Panc1 (cell line): Measurements from ENCODE around the gene MYO19. TPM values are rescaled to one million over a fixed set of nuclear protein-coding genes. Genes with fewer than 3 reads are reported as not detected.

Experiments used
- ATAC-seq: fragments of 200-7000 bp; cut with Tn5 transposase; 2 replicates; pipeline ENCODE4 v1.9.1; 2020; ENCODE audit warnings: mild to moderate bottlenecking, moderate library complexity
- BruUV-seq: library from RNA; stranded (reverse); fragments of 400-500 nt; replicated peaks from 2 replicates; lab custom pipeline; 2021; lab: Mats Ljungman, UMichigan
- CTCF ChIA-PET: fragments of 300-600 bp; sonication (Branson Sonifier 250); formaldehyde crosslinking; loops from one replicate; lab custom pipeline; 2022; ENCODE audit warnings: antibody characterized with exemption; lab: Charles Lee
- POLR2A ChIA-PET: fragments of 300-600 bp; sonication (Branson Sonifier 250); formaldehyde crosslinking; loops from one replicate; lab custom pipeline; 2022; ENCODE audit warnings: antibody characterized with exemption; lab: Charles Lee
- DNase-seq: peaks from one replicate; pipeline ENCODE4 v3.0.0-alpha.2; 2010; ENCODE audit warnings: low read depth, low spot score
- H3K27ac ChIP-seq: 2 replicates; pipeline ENCODE4 v1.5.1; 2011; ENCODE audit warnings: mild to moderate bottlenecking, low read length, inconsistent platforms
- H3K27me3 ChIP-seq: fragments of 200-500 bp; sonication (Bioruptor generic); 2 replicates; pipeline ENCODE4 v1.6.0; 2014; ENCODE audit warnings: low read length, inconsistent platforms; ENCODE audit not compliant: control insufficient read depth, insufficient read depth
- H3K36me3 ChIP-seq: fragments of 200-500 bp; sonication (Bioruptor generic); 2 replicates; pipeline ENCODE4 v1.5.1; 2014; ENCODE audit warnings: inconsistent platforms, mild to moderate bottlenecking, low read length, moderate library complexity; ENCODE audit not compliant: control insufficient read depth, insufficient read depth
- H3K4me1 ChIP-seq: 2 replicates; pipeline ENCODE4 v1.5.1; 2011; ENCODE audit warnings: inconsistent platforms, mild to moderate bottlenecking, low read length, moderate library complexity; ENCODE audit not compliant: control insufficient read depth, insufficient read depth
- H3K4me3 ChIP-seq, 2 experiments: 2 replicates each; pipeline ENCODE4 v1.5.1; 2011 to 2012; ENCODE audit warnings: low read depth in 2 of 2, low read length in 2 of 2, mild to moderate bottlenecking in 2 of 2, inconsistent platforms in 1 of 2, moderate library complexity in 1 of 2
- H3K9me3 ChIP-seq: fragments of 200-500 bp; sonication (Bioruptor generic); 2 replicates; pipeline ENCODE4 v1.5.1; 2014; ENCODE audit warnings: low read depth, mild to moderate bottlenecking, inconsistent platforms, low read length, moderate library complexity; ENCODE audit not compliant: control insufficient read depth, insufficient read depth
- POLR2AphosphoS5 ChIP-seq: IDR thresholded peaks from 2 replicates; pipeline ENCODE4 v1.6.1; 2012; ENCODE audit warnings: mild to moderate bottlenecking, low read depth, low read length, moderate library complexity
- REST ChIP-seq, 2 experiments: IDR thresholded peaks; 2 replicates each; pipeline ENCODE4 v1.6.1; 2011 to 2012; ENCODE audit warnings: low read depth in 2 of 2, control low read depth in 1 of 2, low read length in 1 of 2, mild to moderate bottlenecking in 1 of 2, moderate library complexity in 1 of 2; ENCODE audit not compliant: insufficient read depth in 1 of 2
- SIN3A ChIP-seq: IDR thresholded peaks from 2 replicates; pipeline ENCODE4 v1.6.1; 2012; ENCODE audit warnings: low read depth, mild to moderate bottlenecking, low read length, moderate library complexity, borderline replicate concordance; ENCODE audit not compliant: insufficient read depth
- TCF7L2 ChIP-seq: IDR thresholded peaks from 2 replicates; pipeline ENCODE4 v1.6.1; 2011; ENCODE audit warnings: mild to moderate bottlenecking, low read depth, low read length, inconsistent platforms
- in situ Hi-C: cut with HindIII; loops from 2 replicates; pipeline ENCODE4 v1.10.0; 2016; ENCODE audit warnings: low sequenced_read_pairs, low pct_unique_long_range_greater_than_20kb
- intact Hi-C: fragments of 100-400 bp; cut with micrococcal nuclease; formaldehyde crosslinking; loops from one replicate; pipeline ENCODE4 v1.10.0; 2022; ENCODE audit not compliant: unreplicated experiment
- total RNA-seq: library from RNA; stranded (reverse); gene quantifications from one replicate; pipeline ENCODE4 v1.2.1, GENCODE V29; 2021; ENCODE audit not compliant: unreplicated experiment
- TF ChIP-seq, protein P1 (sequence below): fragments of 450-650 bp; IDR thresholded peaks from 2 replicates; pipeline ENCODE4 v1.5.1; 2017; ENCODE audit warnings: mild to moderate bottlenecking

MYO19 gene
- total RNA-seq, 1 experiment from 2014 or later = 88.0 TPM

DNA sequence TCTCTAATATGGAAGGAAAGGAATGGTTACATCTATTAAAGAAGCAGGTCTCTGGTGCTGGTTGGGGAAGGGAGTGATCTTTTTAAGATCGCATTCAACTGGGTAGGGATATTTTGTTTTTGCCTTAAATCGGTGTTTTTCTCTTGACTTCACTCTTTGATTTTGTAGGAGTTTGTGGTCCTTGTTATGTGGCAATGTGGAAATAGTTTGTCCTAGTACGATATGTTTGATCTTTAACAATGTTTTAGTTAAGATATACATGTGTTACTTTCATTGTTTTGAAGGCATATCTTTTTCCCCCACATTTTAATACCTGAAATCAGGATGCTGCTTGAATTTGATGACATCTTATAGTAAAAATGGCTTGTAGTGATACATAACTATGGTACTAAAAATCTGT, 18.8 kb upstream of the MYO19 start:
- no peaks in the 10 kb centered on the region for H3K9me3 ChIP-seq
- H3K27me3 ChIP-seq = no peaks in the 10 kb centered on the region
- no TSS peak for BruUV-seq
- H3K4me1 ChIP-seq = no peaks in the 10 kb centered on the region
- H3K27ac ChIP-seq = no peak overlapping the region
- POLR2A ChIA-PET = no interaction called here
- H3K36me3 ChIP-seq = peaks cover 2% of the 10 kb centered on the region
- intact Hi-C loops (no loop called here), in situ Hi-C loops (no loop called here)
- CTCF ChIA-PET = no interaction called here
- no peak overlapping the region for H3K4me3 ChIP-seq
- TF ChIP-seq SIN3A (no peak), POLR2AphosphoS5 (no peak), REST (IDR thresholded peaks at IDR 0.05; ENCODE audit: insufficient read depth in 1 of 2, low read depth in 2 of 2, low read length in 1 of 2) (no peak), TCF7L2 (no peak)
- TF ChIP-seq, protein P1, sequence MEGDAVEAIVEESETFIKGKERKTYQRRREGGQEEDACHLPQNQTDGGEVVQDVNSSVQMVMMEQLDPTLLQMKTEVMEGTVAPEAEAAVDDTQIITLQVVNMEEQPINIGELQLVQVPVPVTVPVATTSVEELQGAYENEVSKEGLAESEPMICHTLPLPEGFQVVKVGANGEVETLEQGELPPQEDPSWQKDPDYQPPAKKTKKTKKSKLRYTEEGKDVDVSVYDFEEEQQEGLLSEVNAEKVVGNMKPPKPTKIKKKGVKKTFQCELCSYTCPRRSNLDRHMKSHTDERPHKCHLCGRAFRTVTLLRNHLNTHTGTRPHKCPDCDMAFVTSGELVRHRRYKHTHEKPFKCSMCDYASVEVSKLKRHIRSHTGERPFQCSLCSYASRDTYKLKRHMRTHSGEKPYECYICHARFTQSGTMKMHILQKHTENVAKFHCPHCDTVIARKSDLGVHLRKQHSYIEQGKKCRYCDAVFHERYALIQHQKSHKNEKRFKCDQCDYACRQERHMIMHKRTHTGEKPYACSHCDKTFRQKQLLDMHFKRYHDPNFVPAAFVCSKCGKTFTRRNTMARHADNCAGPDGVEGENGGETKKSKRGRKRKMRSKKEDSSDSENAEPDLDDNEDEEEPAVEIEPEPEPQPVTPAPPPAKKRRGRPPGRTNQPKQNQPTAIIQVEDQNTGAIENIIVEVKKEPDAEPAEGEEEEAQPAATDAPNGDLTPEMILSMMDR = no peak
- no peak for ATAC-seq
- no peak for DNase-seq

GRCh38 chr17:36550491-36551417, 16.1 kb upstream of the MYO19 start:
- CTCF ChIA-PET = interaction anchor here (0.7 kb wide), 1 partner anchor 13 kb away, joined by 4 read pairs; no protein-coding TSS in a partner anchor
- no peaks in the 10 kb centered on the region for H3K9me3 ChIP-seq
- DNase-seq = no peak
- TF ChIP-seq TCF7L2 = no peak
- TF ChIP-seq SIN3A = no peak
- TF ChIP-seq POLR2AphosphoS5 = no peak
- TF ChIP-seq, protein P1 = no peak
- no peak for TF ChIP-seq REST (IDR thresholded peaks at IDR 0.05; ENCODE audit: insufficient read depth in 1 of 2, low read depth in 2 of 2, low read length in 1 of 2)
- POLR2A ChIA-PET = no interaction called here
- no peak overlapping the region for H3K4me3 ChIP-seq
- H3K27ac ChIP-seq = no peak overlapping the region
- in situ Hi-C loops = no loop called here
- H3K27me3 ChIP-seq = no peaks in the 10 kb centered on the region
- no peak for ATAC-seq
- intact Hi-C loops = no loop called here
- H3K36me3 ChIP-seq = peaks cover 9% of the 10 kb centered on the region
- BruUV-seq = TSS peak; percentile 18
- peaks cover 10% of the 10 kb centered on the region for H3K4me1 ChIP-seq
